Activated CD8-positive, alpha-beta T cell treated with anti-CD3 and anti-CD28 coated beads for 36 hours (primary cell): Measurements from ENCODE around the gene TBX6. TPM values are rescaled to one million over a fixed set of nuclear protein-coding genes. Genes with fewer than 3 reads are reported as not detected.

Experiments
- ATAC-seq: fragments of 200-7000 bp; cut with Tn5 transposase; one replicate; pipeline ENCODE4 v1.10.0; 2021; ENCODE audit warnings: mild to moderate bottlenecking, moderate library complexity
- CTCF ChIA-PET: fragments of 350-600 bp; sonication (Branson Sonifier 250); formaldehyde crosslinking; loops from one replicate; lab custom pipeline; 2021; ENCODE audit warnings: antibody characterized with exemption; lab: Charles Lee
- POLR2A ChIA-PET: fragments of 350-600 bp; sonication (Branson Sonifier 250); formaldehyde crosslinking; loops from one replicate; lab custom pipeline; 2021; ENCODE audit warnings: antibody characterized with exemption; lab: Charles Lee
- DNase-seq: peaks from one replicate; pipeline ENCODE4 v3.0.0-alpha.2; 2020
- H3K27ac Mint-ChIP-seq: one replicate; pipeline ENCODE4 v1.8.0; 2021; ENCODE audit warnings: mild to moderate bottlenecking, mixed read lengths
- H3K27me3 Mint-ChIP-seq: one replicate; pipeline ENCODE4 v1.8.0; 2021; ENCODE audit warnings: mixed read lengths
- H3K36me3 Mint-ChIP-seq: one replicate; pipeline ENCODE4 v1.8.0; 2021; ENCODE audit warnings: low read depth, mixed read lengths
- H3K4me1 Mint-ChIP-seq: one replicate; pipeline ENCODE4 v1.8.0; 2021; ENCODE audit warnings: low read depth, mixed read lengths
- H3K4me3 Mint-ChIP-seq: one replicate; pipeline ENCODE4 v1.8.0; 2021; ENCODE audit warnings: mild to moderate bottlenecking, moderate library complexity, mixed read lengths
- H3K9me3 Mint-ChIP-seq: one replicate; pipeline ENCODE4 v1.8.0; 2021; ENCODE audit warnings: mixed read lengths
- CTCF ChIP-seq: fragments of 200-600 bp; IDR thresholded peaks from one replicate; pipeline ENCODE4 v1.8.0; 2022; ENCODE audit warnings: antibody characterized with exemption, mild to moderate bottlenecking
- intact Hi-C: fragments of 100-400 bp; cut with micrococcal nuclease; formaldehyde crosslinking; loops from one replicate; pipeline ENCODE4 v1.10.0; 2022
- total RNA-seq, 2 experiments: library from RNA; stranded (reverse); gene quantifications; one replicate each; pipeline ENCODE4 v1.2.3, GENCODE V29; 2021

Gene TBX6
- total RNA-seq, 2 experiments from 2014 or later: 2.5 TPM

- ChIA-PET POLR2A (interaction anchor here (0.7 to 7.5 kb wide), 10 partner anchors 11 to 300 kb away, joined by 3 to 70 read pairs (median 4); partner anchors contain the start of genes ALDOA, CORO1A, KIF22 and PPP4C), CTCF (interaction anchor here (0.8 to 5.4 kb wide), 13 partner anchors 12 to 318 kb away, joined by 3 to 60 read pairs (median 10); partner anchors contain the start of genes ALDOA, GDPD3 and PPP4C)
- DNase-seq (no peak), ATAC-seq (no peak)
- no peaks in the 10 kb centered on the region for H3K9me3 Mint-ChIP-seq
- peak overlapping the region; percentile 50 for H3K27ac Mint-ChIP-seq
- H3K4me3 Mint-ChIP-seq: peak overlapping the region; percentile 27
- H3K36me3 Mint-ChIP-seq: peaks cover 21% of the 10 kb centered on the region
- H3K4me1 Mint-ChIP-seq: peaks cover 47% of the 10 kb centered on the region
- no peak for TF ChIP-seq CTCF
- H3K27me3 Mint-ChIP-seq: no peaks in the 10 kb centered on the region
- intact Hi-C loops: loop anchor here (10.0 kb wide), 2 partner anchors 284 to 464 kb away; partner anchors contain the start of genes MYL11, TBC1D10B and ZNF764
Observed at GRCh38 chr16:30090610-30091331, 953 bp downstream of the TBX6 start.

DNA sequence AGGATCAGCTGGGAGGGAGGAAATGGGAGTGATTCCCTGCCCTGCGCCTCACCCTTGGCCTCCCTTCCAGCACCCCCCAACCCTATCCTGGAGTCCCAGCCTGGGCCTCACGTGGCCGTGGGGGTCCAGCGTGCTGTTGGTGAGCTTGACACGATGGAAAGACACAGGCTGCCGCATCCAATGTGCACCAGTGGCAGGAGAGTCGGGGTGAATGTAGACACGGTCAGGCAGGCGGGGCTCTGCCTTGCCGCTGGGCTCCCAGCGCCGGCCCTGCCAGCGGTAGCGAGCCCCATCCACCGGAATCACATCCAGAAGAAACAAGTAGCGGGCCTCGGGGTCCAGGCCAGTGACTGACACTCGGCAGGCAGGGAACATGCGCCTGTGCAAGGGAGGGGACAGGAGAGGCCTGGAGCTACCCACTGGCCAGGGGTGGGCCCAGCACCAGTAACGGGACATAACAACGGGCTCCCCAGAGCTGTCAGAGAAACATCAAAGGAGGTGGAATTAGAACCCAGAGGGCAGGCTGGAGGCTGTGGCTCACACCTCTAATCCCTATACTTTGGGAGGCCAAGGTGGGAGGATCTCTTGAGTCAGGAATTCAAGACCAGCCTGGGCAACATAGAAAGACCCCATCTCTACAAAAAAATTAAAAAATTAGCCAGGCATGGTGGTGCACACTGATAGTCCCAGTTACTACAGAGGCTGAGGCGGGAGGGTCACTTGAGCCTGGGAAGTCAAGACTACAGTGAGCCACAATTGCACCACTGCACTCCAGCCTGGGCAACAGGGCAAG is 2.7 kb downstream of the TBX6 start:
- ChIA-PET CTCF (interaction anchor here (5.4 kb wide), 1 partner anchor 10 kb away, joined by 60 read pairs; the partner anchor contains the start of gene PPP4C), POLR2A (interaction anchor here (1.0 to 7.5 kb wide), 4 partner anchors 10 to 281 kb away, joined by 4 to 70 read pairs (median 44); partner anchors contain the start of genes ALDOA and PPP4C)
- peaks cover 12% of the 10 kb centered on the region for H3K36me3 Mint-ChIP-seq
- H3K4me3 Mint-ChIP-seq: no peak overlapping the region
- no peak for TF ChIP-seq CTCF
- no peak for ATAC-seq
- DNase-seq: no peak
- H3K4me1 Mint-ChIP-seq: peaks cover 31% of the 10 kb centered on the region
- H3K27ac Mint-ChIP-seq: peak overlapping the region; percentile 20
- no peaks in the 10 kb centered on the region for H3K27me3 Mint-ChIP-seq
- intact Hi-C loops: no loop called here
- no peaks in the 10 kb centered on the region for H3K9me3 Mint-ChIP-seq

- ChIA-PET POLR2A (interaction anchor here (1.0 to 4.9 kb wide), 2 partner anchors 22 to 280 kb away, joined by 4 to 41 read pairs; partner anchors contain the start of gene ALDOA), CTCF (interaction anchor here (1.3 to 5.4 kb wide), 2 partner anchors 9 to 12 kb away, joined by 3 to 60 read pairs; partner anchors contain the start of gene PPP4C)
- ATAC-seq (no peak), DNase-seq (no peak)
- Mint-ChIP-seq H3K27ac (peak overlapping the region; percentile 37), H3K4me1 (peaks cover 28% of the 10 kb centered on the region), H3K9me3 (no peaks in the 10 kb centered on the region), H3K27me3 (no peaks in the 10 kb centered on the region), H3K36me3 (peaks cover 11% of the 10 kb centered on the region), H3K4me3 (no peak overlapping the region)
- intact Hi-C loops: no loop called here
- no peak for TF ChIP-seq CTCF
Observed at GRCh38 chr16:30088237-30088831, 3.4 kb downstream of the TBX6 start.

GRCh38 chr16:30087181-30087898 is 4.4 kb downstream of the TBX6 start:
- no peak overlapping the region for H3K4me3 Mint-ChIP-seq
- no peak for ATAC-seq
- H3K9me3 Mint-ChIP-seq: no peaks in the 10 kb centered on the region
- peaks cover 21% of the 10 kb centered on the region for H3K4me1 Mint-ChIP-seq
- peak overlapping the region; percentile 26 for H3K27ac Mint-ChIP-seq
- POLR2A ChIA-PET: interaction anchor here (1.0 kb wide), 2 partner anchors 9 to 16 kb away, joined by 3 read pairs; no protein-coding TSS in a partner anchor
- CTCF ChIA-PET: interaction anchor here (1.3 kb wide), 1 partner anchor 11 kb away, joined by 3 read pairs; no protein-coding TSS in a partner anchor
- DNase-seq: no peak
- peaks cover 17% of the 10 kb centered on the region for H3K36me3 Mint-ChIP-seq
- no peak for TF ChIP-seq CTCF
- intact Hi-C loops: no loop called here
- no peaks in the 10 kb centered on the region for H3K27me3 Mint-ChIP-seq
